Activated T-cell treated with anti-CD3 and anti-CD28 coated beads, Interleukin-2, amount 50 U/mL, for 24 hours (primary cell): ENCODE data around the gene ACTRT2.

Source experiments
- DNase-seq: peaks from one replicate; pipeline ENCODE4 v3.0.0-alpha.2; 2020
- H3K27ac Mint-ChIP-seq: 2 replicates; pipeline ENCODE4 v1.8.0; 2020; ENCODE audit warnings: mild to moderate bottlenecking, mixed read lengths
- H3K27me3 Mint-ChIP-seq: 2 replicates; pipeline ENCODE4 v1.8.0; 2020; ENCODE audit warnings: mixed read lengths
- H3K36me3 Mint-ChIP-seq: 2 replicates; pipeline ENCODE4 v1.8.0; 2020; ENCODE audit warnings: low read depth, mixed read lengths
- H3K4me1 Mint-ChIP-seq: 2 replicates; pipeline ENCODE4 v1.8.0; 2020; ENCODE audit warnings: low read depth, mixed read lengths
- H3K4me3 Mint-ChIP-seq: 2 replicates; pipeline ENCODE4 v1.8.0; 2020; ENCODE audit warnings: mild to moderate bottlenecking, moderate library complexity, mixed read lengths
- H3K9me3 Mint-ChIP-seq: 2 replicates; pipeline ENCODE4 v1.8.0; 2020; ENCODE audit warnings: mixed read lengths

Gene ACTRT2

DNA sequence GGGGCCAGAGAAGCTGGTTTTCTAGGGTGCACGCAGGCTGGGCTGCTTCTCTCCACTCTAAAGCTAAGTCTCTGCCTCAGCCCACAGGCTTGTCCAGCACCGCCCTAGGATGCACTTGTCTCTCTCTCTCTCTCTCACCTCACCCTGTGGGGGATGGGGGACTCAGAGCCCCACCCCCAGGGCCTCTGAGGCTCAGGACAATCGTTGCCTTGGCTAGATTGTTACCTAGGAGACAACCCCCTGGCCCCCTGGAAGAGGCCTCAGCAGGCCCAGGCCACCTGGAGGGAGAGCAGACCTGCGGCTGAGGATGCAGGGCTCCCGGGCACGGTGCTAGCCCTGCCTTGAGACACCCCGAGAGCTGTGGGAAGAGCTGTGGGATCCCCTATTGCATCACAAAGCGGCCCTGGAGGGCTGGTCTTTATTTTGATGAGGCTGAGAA is at the start of gene ACTRT2:
TSS of gene ACTRT2 (plus strand) at position 235 of the 439 bp plus-strand sequence. CDS start 220 bp downstream, outside the sequence.
- no peaks in the 10 kb centered on the region for H3K27me3 Mint-ChIP-seq
- DNase-seq = no peak
- no peak within 1 kb of the TSS for H3K27ac Mint-ChIP-seq
- no peaks in the 10 kb centered on the region for H3K36me3 Mint-ChIP-seq
- H3K4me3 Mint-ChIP-seq = no peak within 1 kb of the TSS
- no peaks in the 10 kb centered on the region for H3K4me1 Mint-ChIP-seq
- H3K9me3 Mint-ChIP-seq = no peaks in the 10 kb centered on the region

GRCh38 chr1:2971609-2972008 is 49.7 kb upstream of the ACTRT2 start:
- Mint-ChIP-seq H3K27ac (no peak overlapping the region), H3K36me3 (no peaks in the 10 kb centered on the region), H3K9me3 (no peaks in the 10 kb centered on the region), H3K4me1 (peaks cover 4% of the 10 kb centered on the region), H3K4me3 (no peak overlapping the region), H3K27me3 (peaks cover 14% of the 10 kb centered on the region)
- no peak for DNase-seq

GRCh38 chr1:2972011-2972878 is 49.0 kb upstream of the ACTRT2 start:
- no peaks in the 10 kb centered on the region for H3K9me3 Mint-ChIP-seq
- H3K36me3 Mint-ChIP-seq = no peaks in the 10 kb centered on the region
- H3K27me3 Mint-ChIP-seq = peaks cover 14% of the 10 kb centered on the region
- H3K4me1 Mint-ChIP-seq = peaks cover 4% of the 10 kb centered on the region
- no peak overlapping the region for H3K27ac Mint-ChIP-seq
- no peak overlapping the region for H3K4me3 Mint-ChIP-seq
- DNase-seq = no peak

DNA sequence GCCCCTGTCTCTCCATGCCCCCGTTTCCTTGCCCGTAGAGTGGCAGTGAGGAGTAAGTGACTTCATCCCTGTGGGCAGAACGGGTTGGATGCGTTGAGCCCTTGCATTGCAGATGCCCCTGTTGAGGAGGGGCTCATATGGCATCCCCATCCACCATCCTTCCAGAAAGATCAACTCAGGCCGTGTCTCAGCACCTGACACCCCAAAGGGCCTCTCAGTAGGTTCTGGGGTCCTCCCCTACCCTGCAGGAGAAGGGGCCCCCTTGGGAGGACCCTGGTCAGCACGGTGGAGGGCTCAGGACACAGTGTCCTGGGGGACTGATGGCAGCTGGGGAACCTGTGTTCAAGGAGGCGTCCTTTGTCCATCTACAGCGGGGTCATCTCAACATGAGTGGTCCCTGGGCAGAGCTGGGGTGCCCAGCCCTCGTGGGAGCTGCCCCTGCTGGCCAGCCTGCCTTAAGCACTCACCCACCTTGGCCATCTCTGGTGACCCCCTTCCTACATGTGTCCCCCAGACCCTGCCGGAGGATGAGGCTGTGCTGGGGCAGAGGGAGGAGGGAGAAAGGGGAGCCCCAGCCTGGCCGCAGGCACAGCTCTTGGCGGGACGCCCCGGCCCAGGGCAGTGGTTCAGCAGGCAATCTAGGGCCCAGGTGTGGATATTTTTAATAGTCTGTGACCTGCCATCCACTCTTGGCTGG is 48.2 kb upstream of the ACTRT2 start:
- Mint-ChIP-seq H3K27me3 (peaks cover 14% of the 10 kb centered on the region), H3K9me3 (no peaks in the 10 kb centered on the region), H3K36me3 (no peaks in the 10 kb centered on the region), H3K4me3 (no peak overlapping the region), H3K4me1 (peaks cover 4% of the 10 kb centered on the region), H3K27ac (no peak overlapping the region)
- no peak for DNase-seq

- Mint-ChIP-seq H3K4me1 (peaks cover 4% of the 10 kb centered on the region), H3K27me3 (peaks cover 13% of the 10 kb centered on the region), H3K9me3 (no peaks in the 10 kb centered on the region), H3K4me3 (no peak overlapping the region), H3K36me3 (no peaks in the 10 kb centered on the region), H3K27ac (no peak overlapping the region)
- no peak for DNase-seq
These were observed 47.4 kb upstream of the ACTRT2 start for GRCh38 chr1:2973601-2974593.

DNA sequence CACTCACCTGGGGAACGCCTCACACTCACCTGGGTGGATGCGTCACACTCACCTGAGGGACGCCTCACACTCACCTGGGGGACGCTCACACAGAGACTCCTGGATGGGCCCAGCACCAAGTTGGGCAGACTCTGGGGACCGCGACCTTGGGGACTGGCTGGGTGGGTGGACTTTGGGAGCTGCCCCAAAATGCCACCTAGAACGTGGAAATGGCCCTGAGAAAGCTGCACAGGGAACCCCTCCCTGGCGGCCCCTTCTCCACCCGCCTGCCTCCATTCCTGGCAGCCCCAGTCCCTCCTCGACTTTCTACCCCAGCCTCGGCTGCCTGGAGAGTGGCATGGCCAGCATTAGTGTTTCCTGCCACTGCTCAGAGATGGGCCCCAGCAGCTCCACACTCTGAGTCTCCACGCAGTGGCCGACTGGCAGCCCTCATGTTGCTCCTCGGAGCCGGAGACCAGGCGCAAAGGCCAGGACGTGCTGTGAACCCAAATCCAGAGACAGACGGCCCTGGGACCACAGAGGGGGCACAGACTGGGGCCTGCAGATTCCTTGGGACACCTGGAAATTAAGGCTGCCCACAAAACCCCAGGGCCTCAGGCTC is 46.5 kb upstream of the ACTRT2 start:
- H3K4me1 Mint-ChIP-seq = peaks cover 4% of the 10 kb centered on the region
- H3K4me3 Mint-ChIP-seq = no peak overlapping the region
- DNase-seq = no peak
- H3K27ac Mint-ChIP-seq = no peak overlapping the region
- H3K9me3 Mint-ChIP-seq = no peaks in the 10 kb centered on the region
- H3K36me3 Mint-ChIP-seq = no peaks in the 10 kb centered on the region
- H3K27me3 Mint-ChIP-seq = peaks cover 6% of the 10 kb centered on the region

GRCh38 chr1:2975466-2976179 is 45.6 kb upstream of the ACTRT2 start:
- no peak overlapping the region for H3K27ac Mint-ChIP-seq
- peaks cover 3% of the 10 kb centered on the region for H3K27me3 Mint-ChIP-seq
- no peaks in the 10 kb centered on the region for H3K36me3 Mint-ChIP-seq
- H3K4me3 Mint-ChIP-seq = no peak overlapping the region
- peaks cover 4% of the 10 kb centered on the region for H3K4me1 Mint-ChIP-seq
- H3K9me3 Mint-ChIP-seq = no peaks in the 10 kb centered on the region
- DNase-seq = no peak

GRCh38 chr1:2976180-2976562 is 45.1 kb upstream of the ACTRT2 start:
- H3K9me3 Mint-ChIP-seq = no peaks in the 10 kb centered on the region
- H3K4me1 Mint-ChIP-seq = peaks cover 4% of the 10 kb centered on the region
- no peak overlapping the region for H3K27ac Mint-ChIP-seq
- H3K27me3 Mint-ChIP-seq = peaks cover 3% of the 10 kb centered on the region
- H3K36me3 Mint-ChIP-seq = no peaks in the 10 kb centered on the region
- no peak overlapping the region for H3K4me3 Mint-ChIP-seq
- DNase-seq = no peak

DNA sequence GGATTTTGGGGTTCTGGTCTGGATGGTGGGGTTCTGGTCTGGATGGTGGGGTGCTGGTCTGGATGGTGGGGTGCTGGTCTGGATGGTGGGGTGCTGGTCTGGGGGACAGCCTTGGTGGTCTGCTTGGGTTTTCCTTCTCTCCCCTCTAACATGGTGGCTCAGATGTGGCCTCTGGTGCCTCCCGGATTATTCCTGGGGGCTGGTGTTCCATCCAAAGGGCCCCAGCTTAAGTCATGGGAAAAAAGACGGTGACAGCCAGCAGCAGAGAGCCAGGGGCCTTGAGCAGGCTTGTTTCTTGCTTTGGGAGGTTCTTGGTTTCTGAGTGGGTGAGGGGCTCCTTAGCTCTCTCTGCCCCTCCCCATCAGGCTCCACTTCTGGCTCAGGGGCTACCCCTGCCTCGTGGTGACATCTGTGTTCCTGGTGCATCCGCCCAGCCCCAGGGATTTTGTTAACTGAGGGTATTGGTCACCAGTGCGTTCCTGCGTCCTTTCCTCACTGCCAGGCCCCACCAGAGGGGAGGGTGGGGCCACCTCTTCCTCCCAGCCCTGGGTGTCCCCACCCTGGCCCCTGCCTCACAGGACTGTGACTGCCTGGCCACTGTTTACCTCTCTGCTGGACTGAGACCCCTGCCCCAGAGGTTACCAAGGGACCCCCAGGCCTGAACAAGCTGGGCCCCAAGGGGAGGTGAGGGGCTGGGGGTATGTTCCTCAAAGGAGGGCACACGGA is 43.2 kb upstream of the ACTRT2 start:
- Mint-ChIP-seq H3K4me1 (peaks cover 4% of the 10 kb centered on the region), H3K9me3 (no peaks in the 10 kb centered on the region), H3K27ac (no peak overlapping the region), H3K27me3 (no peaks in the 10 kb centered on the region), H3K36me3 (no peaks in the 10 kb centered on the region), H3K4me3 (no peak overlapping the region)
- no peak for DNase-seq

- Mint-ChIP-seq H3K9me3 (no peaks in the 10 kb centered on the region), H3K36me3 (no peaks in the 10 kb centered on the region), H3K27me3 (no peaks in the 10 kb centered on the region), H3K27ac (no peak overlapping the region), H3K4me1 (no peaks in the 10 kb centered on the region), H3K4me3 (no peak overlapping the region)
- no peak for DNase-seq
These were observed 42.5 kb upstream of the ACTRT2 start for GRCh38 chr1:2978691-2979190.

- Mint-ChIP-seq H3K4me3 (no peak overlapping the region), H3K27me3 (no peaks in the 10 kb centered on the region), H3K9me3 (no peaks in the 10 kb centered on the region), H3K4me1 (no peaks in the 10 kb centered on the region), H3K36me3 (no peaks in the 10 kb centered on the region), H3K27ac (no peak overlapping the region)
- DNase-seq = no peak
These were observed 41.8 kb upstream of the ACTRT2 start for GRCh38 chr1:2979191-2980072.

GRCh38 chr1:2980073-2980791 is 41.0 kb upstream of the ACTRT2 start:
- H3K27me3 Mint-ChIP-seq = no peaks in the 10 kb centered on the region
- no peaks in the 10 kb centered on the region for H3K9me3 Mint-ChIP-seq
- no peaks in the 10 kb centered on the region for H3K36me3 Mint-ChIP-seq
- no peaks in the 10 kb centered on the region for H3K4me1 Mint-ChIP-seq
- H3K4me3 Mint-ChIP-seq = no peak overlapping the region
- DNase-seq = no peak
- no peak overlapping the region for H3K27ac Mint-ChIP-seq
